GM18520 (cell line): Measurements from ENCODE around the gene TNIK.
A peak's percentile ranks its signal among the peaks of the same experiment; 100 is the strongest.
"Not testable (repeated sequence)": the region's sequence is repeated elsewhere in the genome, so short reads cannot be mapped to it uniquely, and the experiment has no call there.

ENCODE experiments used
- ATAC-seq: cut with Tn5 transposase; IDR thresholded peaks from one replicate; pipeline ENCODE4 v1.9.1; 2021; ENCODE audit not compliant: unreplicated experiment

Gene TNIK

GRCh38 chr3:171469376-171469775 lies 9.2 kb upstream of the TNIK start:
- no peak for ATAC-seq

GRCh38 chr3:171468296-171468906 lies 8.2 kb upstream of the TNIK start:
- ATAC-seq: no peak

GRCh38 chr3:171465763-171466162 lies 5.6 kb upstream of the TNIK start:
- ATAC-seq: no peak

GRCh38 chr3:171464462-171464861 lies 4.3 kb upstream of the TNIK start:
- no peak for ATAC-seq

GRCh38 chr3:171462224-171462623 lies 2.0 kb upstream of the TNIK start:
- ATAC-seq: no peak

- no peak for ATAC-seq
Measured at GRCh38 chr3:171461525-171461917, 1.3 kb upstream of the TNIK start.

GRCh38 chr3:171460725-171461524 lies 720 bp upstream of the TNIK start:
- ATAC-seq: peak; percentile 17

GRCh38 chr3:171459137-171459941 lies 866 bp downstream of the TNIK start:
- no peak for ATAC-seq

- ATAC-seq: no peak
Measured at GRCh38 chr3:171458864-171459136, 1.4 kb downstream of the TNIK start.

GRCh38 chr3:171458071-171458863 lies 1.9 kb downstream of the TNIK start:
- ATAC-seq: no peak

- no peak for ATAC-seq
Measured at GRCh38 chr3:171457607-171458061, 2.6 kb downstream of the TNIK start.

GRCh38 chr3:171456765-171457606 lies 3.2 kb downstream of the TNIK start:
- ATAC-seq: no peak

- ATAC-seq: no peak
Measured at GRCh38 chr3:171455603-171456550, 4.3 kb downstream of the TNIK start.

- no peak for ATAC-seq
Measured at GRCh38 chr3:171454041-171454440, 6.2 kb downstream of the TNIK start.

GRCh38 chr3:171453180-171453886 lies 6.9 kb downstream of the TNIK start:
- ATAC-seq: no peak

- ATAC-seq: no peak
Measured at GRCh38 chr3:171452328-171452727, 7.9 kb downstream of the TNIK start.

GRCh38 chr3:171451915-171452314 lies 8.3 kb downstream of the TNIK start:
- ATAC-seq: no peak

GRCh38 chr3:171447579-171447891 lies 12.7 kb downstream of the TNIK start:
- ATAC-seq: not testable (repeated sequence)
